Ammon's horn (tissue), 1 donor: ENCODE measurements around the gene FGF1.

Source experiments
- DNase-seq: peaks from one replicate; pipeline ENCODE4 v3.0.0-alpha.2; 2016; ENCODE audit warnings: low spot score

The FGF1 gene

DNA sequence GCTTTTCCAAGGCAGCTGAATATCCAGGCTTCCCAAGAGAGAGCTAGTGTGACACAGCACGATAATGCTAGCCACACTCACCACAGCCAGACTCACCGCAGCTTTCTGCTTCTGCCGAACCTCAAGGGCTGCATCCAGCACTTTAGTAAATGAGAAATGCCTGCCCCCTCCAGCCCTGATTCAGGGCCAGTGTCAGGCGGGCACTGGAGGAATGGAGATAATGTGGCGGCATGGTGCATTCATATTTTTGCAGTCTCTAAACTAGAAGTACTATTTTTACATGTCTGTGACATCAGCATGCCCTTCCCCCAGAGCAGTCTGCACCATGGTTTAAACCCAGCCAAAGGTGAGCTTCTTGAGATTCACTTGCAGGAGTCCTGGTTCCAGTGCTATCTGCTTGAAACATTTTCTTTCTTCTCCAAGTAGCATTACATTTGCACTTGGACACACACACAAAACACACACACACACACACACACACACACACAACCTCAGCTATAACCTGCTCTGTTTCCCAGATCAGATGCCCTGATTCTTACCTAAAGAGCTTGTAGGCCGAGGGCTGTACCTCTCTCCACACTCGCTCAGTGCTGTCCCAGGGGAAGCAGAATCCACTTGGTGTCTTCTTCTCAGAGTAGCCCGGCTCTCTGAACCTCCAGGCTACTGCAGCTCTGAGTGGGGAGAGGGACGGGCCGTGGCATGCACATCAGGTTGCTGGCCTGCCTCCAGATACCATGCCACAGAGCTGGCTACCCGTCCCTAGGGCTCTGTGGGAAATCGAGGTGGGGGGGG, at the start of gene FGF1:
Gene FGF1 (minus strand): TSS at position 673 of the 792 bp plus-strand sequence. CDS start 71,963 bp downstream, outside the sequence.
- DNase-seq: peak; percentile 82

DNA sequence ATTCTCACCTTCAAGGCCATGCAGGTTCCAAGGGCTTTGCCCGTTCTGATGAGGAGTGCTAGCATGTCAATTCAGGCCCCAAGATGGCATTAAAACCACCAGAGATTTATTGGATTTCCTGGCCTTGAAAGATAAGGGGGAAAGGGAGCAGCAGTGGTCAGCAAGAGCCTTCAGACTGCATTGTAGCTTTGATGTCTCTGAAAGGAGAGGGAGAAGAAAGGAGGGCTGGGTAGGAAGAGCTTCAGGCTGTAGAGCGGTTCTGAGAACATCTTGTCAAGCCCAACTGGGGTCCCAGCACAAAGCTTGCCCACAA, 41.8 kb upstream of the FGF1 start:
- no peak for DNase-seq

DNA sequence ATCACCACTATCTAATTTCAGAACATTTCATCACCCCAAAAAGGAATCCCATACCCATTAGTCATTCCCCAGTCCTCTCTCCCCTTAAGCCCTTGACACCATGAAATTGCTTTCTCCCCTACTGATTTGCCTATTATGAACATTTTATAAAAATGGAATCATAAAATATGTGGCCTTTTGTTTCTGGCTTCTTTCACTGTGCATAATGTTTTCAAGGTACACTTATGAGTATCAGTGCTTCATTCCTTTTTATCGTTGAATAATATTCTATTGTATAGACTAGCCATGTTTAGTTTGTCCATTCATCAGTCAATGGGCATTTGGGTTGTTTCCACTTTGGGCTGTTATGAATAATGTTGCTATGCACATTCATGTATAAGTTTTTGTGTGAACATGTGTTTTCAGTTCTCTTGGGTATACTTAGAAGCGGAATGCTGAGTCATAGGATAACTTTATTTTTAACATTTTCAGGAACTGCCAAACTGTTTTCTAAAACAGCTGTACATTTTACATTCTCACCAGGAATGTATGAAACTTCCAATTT, 40.4 kb upstream of the FGF1 start:
- DNase-seq: no peak

DNA sequence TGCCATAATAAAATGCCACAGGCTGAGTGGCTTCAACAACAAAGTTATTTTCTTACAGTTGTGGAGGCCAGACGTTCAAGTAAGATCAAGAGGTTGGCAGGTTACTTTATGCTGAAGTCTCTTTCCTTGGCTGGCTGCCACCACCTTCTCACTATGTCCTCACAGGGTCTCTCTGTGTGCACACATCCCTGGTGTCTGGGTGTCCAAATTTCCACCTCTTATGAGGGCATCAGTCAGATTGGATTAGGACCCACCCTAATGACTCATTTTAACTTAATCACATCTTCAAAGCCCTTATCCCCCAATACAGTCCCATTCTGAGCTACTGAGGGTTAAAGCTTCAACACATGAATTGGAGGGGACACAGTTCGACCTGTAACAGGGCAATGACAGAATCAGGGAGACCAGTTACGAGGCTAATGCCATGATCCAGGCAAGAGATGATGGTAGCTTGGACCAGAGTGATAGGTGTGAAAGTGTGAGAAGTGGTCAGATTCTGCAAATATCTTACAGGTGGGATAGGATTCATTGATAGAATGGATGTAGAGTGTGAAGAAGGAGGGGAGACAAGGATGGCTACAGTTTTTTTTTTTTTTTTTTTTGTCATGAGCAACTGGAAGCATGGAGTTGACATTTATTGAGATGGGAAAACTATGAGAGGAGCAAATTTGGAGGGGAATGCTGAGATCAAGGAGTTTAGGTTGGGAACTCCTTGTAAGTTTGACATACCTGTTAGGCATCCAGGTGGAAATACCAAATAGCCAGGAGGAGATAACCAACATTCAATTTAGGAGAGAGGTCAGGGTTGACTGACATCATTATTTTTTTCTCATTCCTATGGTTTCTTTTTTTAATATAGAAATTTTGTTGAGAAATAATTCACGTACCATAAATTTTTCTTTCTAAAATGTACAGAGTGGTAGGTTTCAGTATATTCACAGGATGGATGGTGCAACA, 39.6 kb upstream of the FGF1 start:
- DNase-seq: no peak

DNA sequence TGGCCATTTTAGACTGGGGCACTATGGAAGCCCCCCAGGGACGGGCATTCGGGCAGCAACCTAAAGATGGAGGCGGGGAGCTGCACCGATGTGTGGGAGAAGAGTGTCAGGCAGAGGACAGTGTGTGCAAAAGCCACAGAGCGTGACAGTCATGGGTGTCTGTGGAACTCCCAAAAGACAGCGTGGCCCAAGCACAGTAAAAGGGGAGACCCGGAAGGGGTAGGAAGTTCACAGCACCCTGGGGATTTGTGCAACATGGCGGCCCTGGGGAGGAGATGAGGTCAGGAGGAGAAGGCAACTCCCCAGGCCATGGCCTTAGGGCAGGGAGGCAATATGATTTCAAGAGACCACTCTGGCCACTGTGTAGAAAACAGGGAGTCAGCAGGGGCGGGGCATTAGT, 38.9 kb upstream of the FGF1 start:
- DNase-seq: no peak

DNA sequence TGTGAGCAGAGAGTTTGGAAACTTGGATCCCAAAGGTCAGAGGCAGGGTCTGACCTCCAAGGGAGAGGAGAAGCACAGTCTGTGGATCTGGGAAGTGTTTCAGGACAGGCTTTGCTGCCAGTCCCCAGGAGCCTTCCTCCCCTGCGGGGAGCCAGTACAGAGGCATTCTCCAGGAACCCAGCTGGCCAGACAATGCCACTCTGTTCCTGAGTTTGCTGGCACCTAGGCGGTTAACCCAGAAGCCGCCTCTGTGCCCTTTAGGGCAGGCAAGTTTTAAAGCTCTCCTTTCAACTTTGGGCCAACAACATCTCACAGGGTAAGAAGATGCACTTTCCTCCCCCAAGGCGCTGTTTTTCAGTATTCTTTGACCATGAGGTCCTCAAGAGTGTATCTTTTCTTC, 37.0 kb upstream of the FGF1 start:
- DNase-seq: peak; percentile 29

DNA sequence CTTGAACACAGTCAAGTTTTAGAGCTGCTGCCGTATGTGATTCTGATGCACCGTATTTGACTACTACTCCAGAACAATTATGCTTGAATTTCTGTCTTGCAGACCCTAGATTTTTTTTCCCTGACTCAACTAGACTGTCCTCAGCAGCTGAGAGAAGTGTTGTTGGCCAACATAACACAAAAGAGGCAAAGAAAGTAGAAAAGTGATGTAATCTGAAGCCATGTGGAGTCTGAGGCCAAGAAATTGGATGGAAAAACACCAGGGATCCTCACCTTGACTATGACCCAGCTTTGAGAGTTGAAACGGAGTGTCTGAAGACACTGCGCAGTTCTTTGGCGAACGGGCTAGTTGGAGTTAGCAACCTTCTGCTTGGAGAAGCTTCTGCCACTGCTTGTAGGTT, 36.3 kb upstream of the FGF1 start:
- no peak for DNase-seq

DNA sequence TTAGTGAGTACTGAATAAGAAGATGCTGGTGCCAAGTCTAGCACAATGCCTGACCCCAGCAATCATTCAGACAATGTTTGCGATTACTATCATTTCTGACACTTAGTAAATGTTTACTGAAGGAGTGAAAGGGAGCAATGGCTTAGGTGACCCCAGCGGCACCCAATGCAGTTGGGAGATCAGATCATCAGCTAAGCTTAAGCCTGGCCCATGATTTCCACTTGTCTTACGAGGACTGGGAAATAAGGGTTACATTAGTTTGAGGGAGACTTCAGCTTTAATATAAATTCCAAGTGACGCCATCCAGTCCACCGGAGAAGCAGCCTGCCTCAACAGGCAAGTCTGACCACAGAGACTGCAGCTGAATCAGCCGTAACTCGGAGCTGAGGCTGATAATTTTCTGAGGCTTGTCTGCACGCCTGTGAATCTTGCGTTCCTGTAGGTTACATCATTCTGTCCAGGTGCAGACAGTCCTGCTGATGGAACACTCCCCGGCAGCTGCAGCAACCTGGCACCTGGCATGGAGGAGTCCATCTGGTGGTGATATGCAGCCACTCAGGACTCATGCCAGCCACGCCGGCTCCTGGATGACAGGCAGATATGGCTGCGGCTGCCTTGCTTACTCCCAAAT, 34.9 kb upstream of the FGF1 start:
- DNase-seq: no peak

DNA sequence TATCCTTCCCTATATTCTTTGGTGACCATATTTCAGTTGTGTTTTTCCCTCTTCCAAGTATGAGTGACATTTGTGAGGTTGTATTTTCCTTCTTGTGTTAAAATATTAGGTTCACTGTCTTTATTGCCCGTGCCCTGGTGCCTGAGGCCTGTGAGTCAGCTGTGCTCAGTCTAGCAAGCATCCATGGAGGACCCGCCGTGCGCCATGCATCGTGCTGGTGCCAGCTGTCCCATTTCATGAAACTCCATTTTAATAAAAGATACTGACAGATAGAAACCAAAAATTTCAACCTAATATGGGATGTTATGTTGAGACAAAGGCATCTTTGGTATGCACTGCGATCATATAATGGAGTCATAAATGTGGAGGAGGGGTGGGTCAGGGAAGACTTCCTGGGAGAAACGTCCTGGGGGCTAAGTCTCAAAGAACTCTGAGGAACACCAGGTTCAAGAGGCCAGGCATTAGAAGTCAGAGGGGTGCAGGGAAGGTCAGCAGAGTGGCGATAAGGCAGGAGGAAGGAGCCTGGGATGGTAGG, 34.0 kb upstream of the FGF1 start:
- DNase-seq: no peak

DNA sequence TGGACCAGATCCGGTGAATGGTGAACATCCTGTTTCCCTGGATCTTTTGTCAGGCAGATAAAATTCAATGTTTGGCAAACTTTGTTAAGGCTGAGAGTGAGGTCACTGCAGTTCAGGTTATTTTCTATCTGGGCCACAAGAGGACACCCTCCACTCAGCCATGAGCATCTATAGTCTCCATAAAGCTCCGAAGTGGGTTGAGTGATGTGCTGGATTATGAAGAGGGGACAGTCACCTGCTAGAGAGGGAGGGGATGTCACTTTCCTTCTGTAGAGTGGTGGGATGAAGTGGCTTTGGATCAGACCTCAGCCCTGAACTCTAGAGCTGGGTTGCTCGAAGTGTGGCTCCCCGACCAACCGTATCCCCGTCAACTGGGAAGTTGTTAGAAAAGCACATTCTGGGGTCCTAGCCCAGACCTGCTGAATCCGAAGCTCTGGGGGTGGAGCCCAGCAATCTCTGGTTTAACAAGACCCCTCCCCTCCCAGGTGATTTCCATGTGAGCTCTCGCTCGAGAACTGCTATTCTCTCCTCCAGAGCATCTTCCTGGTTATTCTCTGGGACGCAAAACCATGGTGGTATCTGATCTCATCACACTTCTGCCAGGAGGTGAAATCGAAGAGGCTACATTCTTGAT, 31.8 kb upstream of the FGF1 start:
- peak; percentile 77 for DNase-seq

DNA sequence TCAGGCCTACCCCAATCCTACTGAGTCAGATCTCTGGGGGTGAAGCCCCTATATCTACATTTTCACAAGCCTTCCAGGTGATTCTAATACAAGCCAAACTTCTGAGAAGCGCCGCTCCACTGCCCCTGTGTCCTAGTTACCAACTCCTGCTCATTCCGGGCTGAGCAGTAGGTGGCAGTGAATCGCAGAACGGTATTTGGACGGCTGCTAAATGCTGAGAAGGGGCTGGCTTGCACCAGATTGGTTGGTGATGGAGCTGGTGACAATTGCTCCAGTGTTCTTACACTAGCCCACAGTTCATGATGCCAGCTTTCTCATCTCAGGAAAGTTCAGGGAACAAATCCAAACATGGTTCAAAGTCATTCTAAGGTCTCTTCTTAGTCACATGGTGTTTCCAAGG, 31.1 kb upstream of the FGF1 start:
- DNase-seq: peak; percentile 92

DNA sequence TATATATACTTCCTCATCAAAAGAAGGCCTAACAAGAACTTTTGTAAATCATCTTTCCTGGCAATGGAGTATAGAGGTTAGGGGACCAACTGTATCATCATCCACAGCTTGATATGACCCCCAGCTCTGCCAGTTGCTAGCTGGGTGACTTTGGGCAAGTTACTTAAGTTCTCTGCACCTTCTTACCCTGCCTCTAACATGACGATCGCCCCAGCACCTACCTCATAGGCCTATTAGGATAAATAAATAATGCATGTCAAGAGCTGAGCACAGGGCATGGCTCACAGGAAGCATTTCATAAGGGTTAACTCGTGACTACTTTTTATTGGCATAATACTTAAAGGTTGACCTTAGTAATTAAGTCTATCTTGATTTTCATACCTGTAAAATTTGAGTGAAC, 29.4 kb upstream of the FGF1 start:
- no peak for DNase-seq

DNA sequence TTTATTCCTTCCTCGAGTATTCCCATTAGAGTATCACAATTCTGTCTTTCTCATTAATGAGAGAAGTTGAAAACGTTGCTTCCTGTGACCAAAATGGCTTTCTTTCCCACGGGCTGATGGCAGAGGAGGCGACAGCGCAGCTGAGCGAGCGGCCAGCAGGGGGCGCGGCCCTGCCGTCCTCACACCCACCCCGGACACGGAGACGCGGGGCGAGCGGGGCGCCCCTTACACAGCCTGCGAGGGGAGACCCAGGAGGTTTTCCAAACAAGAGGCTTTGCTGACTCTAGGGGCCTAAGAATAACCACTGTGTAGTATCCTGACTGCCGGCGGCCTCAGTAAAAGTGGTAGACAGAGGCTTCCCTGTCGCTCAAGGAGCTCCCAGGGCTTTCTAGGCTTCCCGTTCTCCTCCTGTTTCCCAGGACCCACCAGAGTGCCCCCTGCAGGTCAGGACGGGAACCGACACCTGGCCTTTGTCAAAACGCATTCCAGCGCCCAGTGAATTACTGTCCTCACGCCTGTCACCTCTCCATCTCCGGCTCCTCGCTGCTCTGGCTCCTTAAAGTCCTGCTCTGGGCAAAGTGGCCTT, 27.3 kb upstream of the FGF1 start:
- DNase-seq: peak; percentile 91

DNA sequence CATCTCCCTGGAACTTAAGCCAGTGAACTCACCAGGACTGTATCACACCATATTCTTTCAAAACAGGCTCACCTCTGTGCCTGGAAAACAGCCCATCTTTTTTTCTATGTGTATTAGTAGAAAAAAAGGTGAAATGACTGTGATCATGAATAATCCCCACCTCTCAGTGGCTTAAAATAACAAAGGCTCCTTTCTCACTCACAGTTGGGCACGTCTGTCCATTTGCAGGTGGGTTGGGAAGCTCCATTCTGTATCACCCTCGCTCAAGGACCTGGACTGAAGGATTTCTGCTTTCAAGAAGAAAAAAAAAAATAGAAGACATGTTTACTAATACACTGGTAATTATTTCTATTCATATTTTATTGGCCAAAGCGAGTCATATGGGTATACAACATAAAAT, 17.3 kb upstream of the FGF1 start:
- no peak for DNase-seq

DNA sequence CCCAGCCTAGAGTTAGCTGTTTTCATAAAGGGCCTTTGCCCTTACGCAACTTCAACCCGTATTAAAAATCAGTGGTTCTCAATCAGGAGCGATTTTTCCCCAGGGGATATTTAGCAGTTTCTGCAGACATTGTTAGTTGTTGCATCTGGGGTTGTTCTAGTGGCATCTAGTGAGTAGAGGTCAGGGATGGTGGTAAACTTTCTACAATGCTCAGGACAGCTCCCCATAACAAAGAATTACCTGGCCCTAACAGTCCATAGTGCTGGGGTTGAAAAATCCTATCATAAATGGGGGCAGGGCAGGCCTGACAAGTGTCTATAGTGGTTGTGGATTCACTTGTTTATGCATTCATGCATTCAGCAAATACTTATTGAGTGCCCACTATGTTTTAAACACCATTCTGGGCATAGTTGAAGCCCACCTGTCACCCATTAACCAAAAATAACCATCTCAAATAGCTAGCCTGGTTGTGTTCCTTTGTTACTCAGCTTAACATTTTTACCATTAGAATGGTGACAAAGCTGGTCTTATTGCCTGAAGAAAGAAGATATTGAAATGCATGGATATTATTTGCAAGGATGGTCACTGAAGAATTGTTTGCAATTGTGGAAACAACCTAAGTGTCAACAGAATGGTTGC, 15.9 kb upstream of the FGF1 start:
- DNase-seq: no peak

DNA sequence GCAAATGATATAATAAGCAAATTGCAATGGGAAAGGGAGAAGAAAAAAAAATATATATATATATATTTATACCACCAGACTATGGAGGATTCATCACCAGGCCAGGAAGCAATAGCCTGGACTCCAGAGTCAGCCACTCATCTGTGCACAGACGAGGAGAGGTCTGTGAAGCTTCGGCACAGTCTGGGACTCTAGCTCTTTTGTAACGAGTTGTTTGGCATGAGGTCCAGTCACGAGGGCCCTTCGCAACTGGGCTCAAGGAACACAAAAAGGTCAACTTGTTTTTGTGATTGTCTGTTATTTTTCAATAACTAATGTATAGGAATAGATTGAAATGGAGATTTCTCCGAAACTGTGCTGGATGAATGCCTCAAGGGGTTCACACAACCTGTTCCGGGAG, 14.7 kb upstream of the FGF1 start:
- no peak for DNase-seq

DNA sequence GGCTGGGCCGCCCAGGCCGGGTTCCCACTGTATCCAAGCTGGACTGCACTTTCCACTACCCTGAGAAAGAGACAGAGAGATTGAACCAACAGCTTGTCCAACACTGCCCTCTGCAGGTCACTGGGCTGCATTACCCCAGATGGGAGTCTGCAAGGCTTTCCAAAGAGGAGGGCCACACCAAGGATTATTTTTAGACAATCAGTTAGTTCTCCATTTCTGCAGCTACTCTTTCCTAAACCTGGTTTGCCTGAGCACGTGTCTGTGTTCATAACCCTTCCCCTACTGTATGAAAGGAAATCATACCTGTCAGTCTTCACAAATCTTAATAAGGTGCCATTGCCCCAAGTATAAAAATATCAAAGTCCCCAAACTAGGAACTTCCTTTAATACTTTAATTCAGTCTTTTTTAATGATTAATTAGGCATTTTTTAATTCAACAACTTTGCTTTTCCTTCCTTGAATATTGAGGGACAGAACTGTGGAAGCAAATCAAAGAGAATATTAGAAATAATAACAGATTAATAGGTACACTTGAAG, 13.4 kb upstream of the FGF1 start:
- peak; percentile 93 for DNase-seq

DNA sequence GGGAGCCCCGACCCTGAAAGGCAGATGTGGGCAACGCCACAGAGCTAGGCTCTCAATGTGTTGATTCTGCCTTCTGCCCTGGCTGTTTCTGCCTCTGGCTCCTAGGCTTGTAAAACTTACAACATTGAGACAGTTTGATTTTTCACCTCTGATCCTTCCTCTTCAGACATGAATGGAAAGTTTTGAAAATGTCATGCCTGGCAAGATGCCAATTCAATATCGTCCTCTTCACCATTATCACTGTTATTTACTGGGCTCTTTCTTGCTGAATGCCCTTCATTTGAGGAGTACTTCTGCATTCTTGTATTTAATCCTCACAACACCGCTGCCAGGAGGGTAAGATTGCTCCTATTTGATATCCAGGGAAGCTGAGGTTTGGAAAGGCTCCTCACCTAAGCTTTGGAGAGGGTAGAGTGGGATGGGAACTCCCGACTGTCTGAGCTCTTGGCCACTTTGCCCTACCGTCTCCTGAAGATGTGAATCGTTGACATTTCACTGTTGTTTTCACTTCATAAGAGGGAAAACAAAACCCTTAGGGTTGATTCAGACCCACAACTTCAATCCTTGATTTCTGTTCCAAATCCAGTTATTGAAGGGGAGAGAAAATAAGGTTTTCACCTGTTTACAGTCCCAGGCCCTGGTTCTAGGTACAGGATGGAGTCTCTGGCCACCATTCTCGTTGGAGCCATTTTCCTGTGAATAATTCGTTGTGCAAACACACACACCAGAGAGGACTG, 12.7 kb upstream of the FGF1 start:
- DNase-seq: no peak

DNA sequence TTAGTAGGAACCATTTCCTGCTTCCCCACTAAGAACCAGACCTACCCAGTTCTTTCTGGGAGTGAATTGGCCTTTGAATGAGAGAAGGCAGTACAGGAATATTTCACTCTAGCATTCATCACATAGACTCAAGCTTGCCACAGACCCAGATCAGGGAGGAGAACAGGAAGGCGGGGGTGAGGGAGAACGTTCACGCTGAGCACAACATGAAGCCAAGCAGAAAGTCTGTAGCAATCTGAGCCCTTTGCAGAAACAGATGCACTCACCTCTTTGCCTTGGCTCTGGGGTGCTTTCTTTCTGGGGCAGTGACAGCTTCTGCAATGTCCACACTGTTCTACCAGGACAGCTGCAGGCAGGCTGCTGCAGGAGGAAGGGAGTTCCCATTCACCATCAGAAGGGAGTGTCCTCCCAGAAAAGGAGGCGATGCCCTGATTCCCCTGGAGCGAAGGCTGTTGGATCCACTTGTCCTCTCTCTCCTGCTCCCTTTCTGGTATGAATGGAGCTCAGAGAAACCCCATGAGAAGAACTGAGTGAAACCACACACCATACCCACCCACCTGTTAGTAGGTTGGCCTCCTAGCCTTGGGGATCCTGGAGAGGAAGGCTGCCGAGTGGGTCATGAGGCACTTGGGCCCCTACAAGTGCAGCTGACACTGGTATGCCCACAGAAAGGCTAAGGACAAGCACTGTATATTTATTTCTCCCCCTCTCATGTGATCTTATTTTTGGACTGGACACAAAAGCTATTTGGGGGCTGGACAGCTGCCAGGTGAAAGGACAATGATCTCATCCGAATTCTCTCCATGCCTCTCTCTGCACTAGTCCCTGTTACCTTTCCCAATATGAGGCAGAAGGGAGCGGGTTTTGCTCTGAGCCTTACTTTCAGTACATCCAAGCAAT, 11.7 kb upstream of the FGF1 start:
- DNase-seq: peak; percentile 71
